ENCODE data around the gene POU3F1.

Gene POU3F1

GRCh38 chr1:38028671-38029070, 17.9 kb downstream of the POU3F1 start:
- H2AFZ ChIP-seq (ENCODE audit: low read depth, low read length): no peak overlapping the region
- H2BK15ac ChIP-seq (ENCODE audit: low read depth, poor library complexity, severe bottlenecking): no peak overlapping the region
- H2AK5ac ChIP-seq (ENCODE audit: low read length, severe bottlenecking): peak overlapping the region; percentile 1
- no peak overlapping the region for H3K4me2 ChIP-seq (ENCODE audit: low read length, poor library complexity, severe bottlenecking)
- H3K4ac ChIP-seq (ENCODE audit: low read depth in 1 of 2, low read length in 2 of 2): no peak overlapping the region
- H3K23ac ChIP-seq (ENCODE audit: low read length in 2 of 2): no peak overlapping the region
- no peak for DNase-seq
- H2BK5ac ChIP-seq (ENCODE audit: low read depth, low read length, poor library complexity, severe bottlenecking): no peak overlapping the region
- H3K14ac ChIP-seq (ENCODE audit: low read length in 2 of 2): no peak overlapping the region
- no peak overlapping the region for H2BK120ac ChIP-seq (ENCODE audit: low read depth, low read length)
- H3K27ac ChIP-seq (ENCODE audit: low read length, poor library complexity, severe bottlenecking): no peak overlapping the region
- peaks cover 28 to 29% of the 10 kb centered on the region in 2 experiments for H3K36me3 ChIP-seq (ENCODE audit: control insufficient read depth in 1 of 2, insufficient read depth in 2 of 2, low read depth in 1 of 2, low read length in 2 of 2)
- H3K9ac ChIP-seq (ENCODE audit: low read length): peak overlapping the region; percentile 62
- H3K79me1 ChIP-seq (replicated peaks; ENCODE audit: low read length, poor library complexity, severe bottlenecking): peaks cover 4% of the 10 kb centered on the region
- no peak overlapping the region for H2BK12ac ChIP-seq (ENCODE audit: low read length in 2 of 2)
- no peaks in the 10 kb centered on the region for H3K9me3 ChIP-seq (ENCODE audit: control insufficient read depth, low read length)
- H3K4me1 ChIP-seq (ENCODE audit: control insufficient read depth, insufficient read depth, low read depth, low read length): peaks cover 41% of the 10 kb centered on the region
- H3K4me3 ChIP-seq (ENCODE audit: insufficient read depth in 1 of 2, low read depth in 1 of 2, low read length in 2 of 2): no peak overlapping the region
- WGBS: 69% methylated on average over 2 of the region's 2 CpGs
- H4K91ac ChIP-seq (ENCODE audit: low read length): no peak overlapping the region
- peak overlapping the region in 1 of 2 experiments; percentile 6 for H3K18ac ChIP-seq (ENCODE audit: low read depth in 1 of 2, low read length in 2 of 2)
- no peak overlapping the region for H4K8ac ChIP-seq (ENCODE audit: low read length)
- no peaks in the 10 kb centered on the region for H3K27me3 ChIP-seq (ENCODE audit: control insufficient read depth in 1 of 2, insufficient read depth in 1 of 2, low read length in 2 of 2)

GRCh38 chr1:38028105-38028591, 18.4 kb downstream of the POU3F1 start:
- Histone ChIP-seq H3K4me1 (ENCODE audit: control insufficient read depth, insufficient read depth, low read depth, low read length) (peaks cover 41% of the 10 kb centered on the region), H3K14ac (ENCODE audit: low read length in 2 of 2) (no peak overlapping the region), H3K27ac (ENCODE audit: low read length, poor library complexity, severe bottlenecking) (no peak overlapping the region), H3K4ac (ENCODE audit: low read depth in 1 of 2, low read length in 2 of 2) (no peak overlapping the region), H2BK120ac (ENCODE audit: low read depth, low read length) (no peak overlapping the region), H3K36me3 (ENCODE audit: control insufficient read depth in 1 of 2, insufficient read depth in 2 of 2, low read depth in 1 of 2, low read length in 2 of 2) (peaks cover 29 to 33% of the 10 kb centered on the region in 2 experiments), H3K23ac (ENCODE audit: low read length in 2 of 2) (no peak overlapping the region), H2BK15ac (ENCODE audit: low read depth, poor library complexity, severe bottlenecking) (no peak overlapping the region), H2BK5ac (ENCODE audit: low read depth, low read length, poor library complexity, severe bottlenecking) (no peak overlapping the region), H3K79me1 (replicated peaks; ENCODE audit: low read length, poor library complexity, severe bottlenecking) (peaks cover 6% of the 10 kb centered on the region), H2AFZ (ENCODE audit: low read depth, low read length) (no peak overlapping the region), H3K27me3 (ENCODE audit: control insufficient read depth in 1 of 2, insufficient read depth in 1 of 2, low read length in 2 of 2) (no peaks in the 10 kb centered on the region), H3K4me2 (ENCODE audit: low read length, poor library complexity, severe bottlenecking) (no peak overlapping the region), H4K8ac (ENCODE audit: low read length) (no peak overlapping the region), H3K4me3 (ENCODE audit: insufficient read depth in 1 of 2, low read depth in 1 of 2, low read length in 2 of 2) (no peak overlapping the region), H3K18ac (ENCODE audit: low read depth in 1 of 2, low read length in 2 of 2) (no peak overlapping the region), H3K9me3 (ENCODE audit: control insufficient read depth, low read length) (no peaks in the 10 kb centered on the region), H2AK5ac (ENCODE audit: low read length, severe bottlenecking) (no peak overlapping the region), H2BK12ac (ENCODE audit: low read length in 2 of 2) (no peak overlapping the region), H3K9ac (ENCODE audit: low read length) (peak overlapping the region; percentile 62), H4K91ac (ENCODE audit: low read length) (no peak overlapping the region)
- whole genome bisulfite sequencing: 100% methylated on average over 1 of the region's 3 CpGs
- no peak for DNase-seq

GRCh38 chr1:38027201-38028104, 19.1 kb downstream of the POU3F1 start:
- no peak overlapping the region for H2BK15ac ChIP-seq (ENCODE audit: low read depth, poor library complexity, severe bottlenecking)
- no peak overlapping the region for H2BK120ac ChIP-seq (ENCODE audit: low read depth, low read length)
- H3K4me3 ChIP-seq (ENCODE audit: insufficient read depth in 1 of 2, low read depth in 1 of 2, low read length in 2 of 2): no peak overlapping the region
- peak overlapping the region in 1 of 2 experiments; percentile 1 for H2BK12ac ChIP-seq (ENCODE audit: low read length in 2 of 2)
- 94% methylated on average over 18 of the region's 19 CpGs for WGBS
- H3K23ac ChIP-seq (ENCODE audit: low read length in 2 of 2): no peak overlapping the region
- H3K4ac ChIP-seq (ENCODE audit: low read depth in 1 of 2, low read length in 2 of 2): peak overlapping the region in 1 of 2 experiments; percentile 32
- no peak overlapping the region for H2AFZ ChIP-seq (ENCODE audit: low read depth, low read length)
- no peak overlapping the region for H2BK5ac ChIP-seq (ENCODE audit: low read depth, low read length, poor library complexity, severe bottlenecking)
- H3K79me1 ChIP-seq (replicated peaks; ENCODE audit: low read length, poor library complexity, severe bottlenecking): peaks cover 9% of the 10 kb centered on the region
- no peak overlapping the region for H3K18ac ChIP-seq (ENCODE audit: low read depth in 1 of 2, low read length in 2 of 2)
- no peak overlapping the region for H4K91ac ChIP-seq (ENCODE audit: low read length)
- H3K9ac ChIP-seq (ENCODE audit: low read length): no peak overlapping the region
- no peaks in the 10 kb centered on the region for H3K9me3 ChIP-seq (ENCODE audit: control insufficient read depth, low read length)
- no peak overlapping the region for H3K4me2 ChIP-seq (ENCODE audit: low read length, poor library complexity, severe bottlenecking)
- no peak for DNase-seq
- no peak overlapping the region for H4K8ac ChIP-seq (ENCODE audit: low read length)
- H3K27ac ChIP-seq (ENCODE audit: low read length, poor library complexity, severe bottlenecking): no peak overlapping the region
- H3K14ac ChIP-seq (ENCODE audit: low read length in 2 of 2): no peak overlapping the region
- H3K4me1 ChIP-seq (ENCODE audit: control insufficient read depth, insufficient read depth, low read depth, low read length): peaks cover 41% of the 10 kb centered on the region
- H3K27me3 ChIP-seq (ENCODE audit: control insufficient read depth in 1 of 2, insufficient read depth in 1 of 2, low read length in 2 of 2): no peaks in the 10 kb centered on the region
- H3K36me3 ChIP-seq (ENCODE audit: control insufficient read depth in 1 of 2, insufficient read depth in 2 of 2, low read depth in 1 of 2, low read length in 2 of 2): peaks cover 29 to 40% of the 10 kb centered on the region in 2 experiments
- no peak overlapping the region for H2AK5ac ChIP-seq (ENCODE audit: low read length, severe bottlenecking)

- H2BK120ac ChIP-seq (ENCODE audit: low read depth, low read length): no peak overlapping the region
- no peak overlapping the region for H4K8ac ChIP-seq (ENCODE audit: low read length)
- H3K79me1 ChIP-seq (replicated peaks; ENCODE audit: low read length, poor library complexity, severe bottlenecking): peaks cover 16% of the 10 kb centered on the region
- 90% methylated on average over 8 of the region's 8 CpGs for WGBS
- H3K4me2 ChIP-seq (ENCODE audit: low read length, poor library complexity, severe bottlenecking): no peak overlapping the region
- H3K23ac ChIP-seq (ENCODE audit: low read length in 2 of 2): no peak overlapping the region
- H3K4ac ChIP-seq (ENCODE audit: low read depth in 1 of 2, low read length in 2 of 2): no peak overlapping the region
- H3K18ac ChIP-seq (ENCODE audit: low read depth in 1 of 2, low read length in 2 of 2): no peak overlapping the region
- no peak overlapping the region for H3K4me3 ChIP-seq (ENCODE audit: insufficient read depth in 1 of 2, low read depth in 1 of 2, low read length in 2 of 2)
- peaks cover 35 to 48% of the 10 kb centered on the region in 2 experiments for H3K36me3 ChIP-seq (ENCODE audit: control insufficient read depth in 1 of 2, insufficient read depth in 2 of 2, low read depth in 1 of 2, low read length in 2 of 2)
- H4K91ac ChIP-seq (ENCODE audit: low read length): no peak overlapping the region
- no peak overlapping the region for H2AK5ac ChIP-seq (ENCODE audit: low read length, severe bottlenecking)
- H2BK12ac ChIP-seq (ENCODE audit: low read length in 2 of 2): no peak overlapping the region
- no peaks in the 10 kb centered on the region for H3K9me3 ChIP-seq (ENCODE audit: control insufficient read depth, low read length)
- H3K4me1 ChIP-seq (ENCODE audit: control insufficient read depth, insufficient read depth, low read depth, low read length): peaks cover 41% of the 10 kb centered on the region
- H2AFZ ChIP-seq (ENCODE audit: low read depth, low read length): no peak overlapping the region
- no peak overlapping the region for H3K9ac ChIP-seq (ENCODE audit: low read length)
- H3K14ac ChIP-seq (ENCODE audit: low read length in 2 of 2): no peak overlapping the region
- H3K27ac ChIP-seq (ENCODE audit: low read length, poor library complexity, severe bottlenecking): no peak overlapping the region
- H2BK5ac ChIP-seq (ENCODE audit: low read depth, low read length, poor library complexity, severe bottlenecking): no peak overlapping the region
- no peaks in the 10 kb centered on the region for H3K27me3 ChIP-seq (ENCODE audit: control insufficient read depth in 1 of 2, insufficient read depth in 1 of 2, low read length in 2 of 2)
- peak; percentile 70 for DNase-seq
- H2BK15ac ChIP-seq (ENCODE audit: low read depth, poor library complexity, severe bottlenecking): no peak overlapping the region
These were observed 19.9 kb downstream of the POU3F1 start for GRCh38 chr1:38026592-38027200.

Data from mesenchymal stem cell (in vitro differentiated cells and primary cell).